Lower leg skin (tissue), 4 donors: ENCODE measurements around the gene C16orf92. TPM values are rescaled to one million over a fixed set of nuclear protein-coding genes. Genes with fewer than 3 reads are reported as not detected.

Experiments used
- DNase-seq, 2 donors: peaks; one replicate each; pipeline ENCODE4 v3.0.0-alpha.2; 2019; ENCODE audit warnings: low spot score in 2 of 2
- H3K4me3 ChIP-seq: fragments of 200-600 bp; sonication (generic); 2 replicates; pipeline ENCODE4 v1.5.1; 2017; ENCODE audit warnings: mild to moderate bottlenecking, low read depth; ENCODE audit not compliant: poor library complexity, severe bottlenecking
- POLR2A ChIP-seq, 2 donors: fragments of 450-650 bp; IDR thresholded peaks; one replicate each; pipeline ENCODE4 v1.6.1; 2016 to 2017; ENCODE audit warnings: antibody characterized with exemption in 2 of 2, mild to moderate bottlenecking in 1 of 2, moderate library complexity in 1 of 2
- WGBS, 2 donors: methylation state at CpG; one replicate each; pipeline ENCODE4 v1.1.5; 2018; 5-methylcytosine and 5-hydroxymethylcytosine counted together
- intact Hi-C: fragments of 100-400 bp; cut with DNase I; formaldehyde crosslinking; loops from one replicate; pipeline ENCODE4 v1.15.0; 2023; ENCODE audit warnings: low total_unique reads
- total RNA-seq, 4 donors: library from RNA; depleted of rRNA; stranded (reverse); fragments of >200 nt; gene quantifications; one replicate each; pipeline ENCODE4 v1.1.0, GENCODE V29; 2016
- TF ChIP-seq, protein P1 (sequence below), 3 donors: fragments of 450-650 bp; IDR thresholded peaks; one replicate each; pipeline ENCODE4 v1.5.1; 2016; ENCODE audit warnings: antibody characterized with exemption in 3 of 3, mild to moderate bottlenecking in 3 of 3, moderate library complexity in 2 of 3

Gene C16orf92
- total RNA-seq, 4 donors from 2014 or later: not detected

DNA sequence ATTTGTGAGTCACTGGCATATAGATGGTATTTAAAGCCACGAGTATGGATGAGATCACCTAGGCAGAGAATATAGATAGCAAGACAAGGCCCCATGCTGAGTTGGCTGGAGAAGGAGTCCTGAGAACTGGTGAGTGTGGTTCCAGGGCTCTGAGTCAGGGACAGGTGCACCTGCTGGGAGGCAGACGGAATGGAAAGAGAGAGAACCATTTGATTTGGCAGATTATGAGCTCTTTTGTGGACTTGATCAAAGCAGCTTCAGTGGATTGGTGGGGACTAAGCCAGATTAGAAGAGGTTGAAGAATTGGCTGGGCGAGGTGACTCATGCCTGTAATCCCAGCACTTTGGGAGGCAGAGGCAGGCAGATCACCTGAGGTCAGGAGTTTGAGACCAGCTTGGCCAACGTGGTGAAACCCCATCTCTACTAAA, 4.3 kb upstream of the C16orf92 start:
- intact Hi-C loops: no loop called here
- no peak for TF ChIP-seq POLR2A (IDR thresholded peaks at IDR 0.05)
- TF ChIP-seq, protein P1, sequence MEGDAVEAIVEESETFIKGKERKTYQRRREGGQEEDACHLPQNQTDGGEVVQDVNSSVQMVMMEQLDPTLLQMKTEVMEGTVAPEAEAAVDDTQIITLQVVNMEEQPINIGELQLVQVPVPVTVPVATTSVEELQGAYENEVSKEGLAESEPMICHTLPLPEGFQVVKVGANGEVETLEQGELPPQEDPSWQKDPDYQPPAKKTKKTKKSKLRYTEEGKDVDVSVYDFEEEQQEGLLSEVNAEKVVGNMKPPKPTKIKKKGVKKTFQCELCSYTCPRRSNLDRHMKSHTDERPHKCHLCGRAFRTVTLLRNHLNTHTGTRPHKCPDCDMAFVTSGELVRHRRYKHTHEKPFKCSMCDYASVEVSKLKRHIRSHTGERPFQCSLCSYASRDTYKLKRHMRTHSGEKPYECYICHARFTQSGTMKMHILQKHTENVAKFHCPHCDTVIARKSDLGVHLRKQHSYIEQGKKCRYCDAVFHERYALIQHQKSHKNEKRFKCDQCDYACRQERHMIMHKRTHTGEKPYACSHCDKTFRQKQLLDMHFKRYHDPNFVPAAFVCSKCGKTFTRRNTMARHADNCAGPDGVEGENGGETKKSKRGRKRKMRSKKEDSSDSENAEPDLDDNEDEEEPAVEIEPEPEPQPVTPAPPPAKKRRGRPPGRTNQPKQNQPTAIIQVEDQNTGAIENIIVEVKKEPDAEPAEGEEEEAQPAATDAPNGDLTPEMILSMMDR (IDR thresholded peaks at IDR 0.05): no peak
- 64 to 66% methylated on average over 4 of the region's 4 CpGs for WGBS, 2 donors
- no peak for DNase-seq
- no peak overlapping the region for H3K4me3 ChIP-seq

DNA sequence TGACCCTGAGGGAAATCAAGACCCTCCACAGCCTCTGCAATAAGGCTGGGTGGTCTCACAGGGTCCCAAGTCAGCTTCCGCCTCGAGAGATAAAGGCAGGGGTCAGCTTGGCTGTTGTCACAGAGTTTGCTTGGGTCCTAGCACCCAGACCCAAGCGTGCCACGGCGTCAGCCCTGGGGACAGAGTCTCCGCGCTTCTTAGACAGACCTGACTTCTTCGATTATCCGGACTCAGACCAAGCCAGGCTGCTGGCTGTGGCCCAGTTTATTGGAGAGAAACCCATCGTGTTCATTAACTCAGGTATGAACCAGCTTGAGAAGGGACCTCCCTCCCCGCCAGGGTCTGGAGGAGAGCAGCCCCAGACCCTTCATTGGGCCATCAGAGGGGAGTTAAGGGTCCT, 588 bp downstream of the C16orf92 start:
- no peak overlapping the region for H3K4me3 ChIP-seq
- WGBS, 2 donors: 82 to 83% methylated on average over 11 of the region's 11 CpGs
- DNase-seq: no peak
- TF ChIP-seq POLR2A (IDR thresholded peaks at IDR 0.05): no peak
- TF ChIP-seq, protein P1 (IDR thresholded peaks at IDR 0.05): no peak
- intact Hi-C loops: no loop called here

DNA sequence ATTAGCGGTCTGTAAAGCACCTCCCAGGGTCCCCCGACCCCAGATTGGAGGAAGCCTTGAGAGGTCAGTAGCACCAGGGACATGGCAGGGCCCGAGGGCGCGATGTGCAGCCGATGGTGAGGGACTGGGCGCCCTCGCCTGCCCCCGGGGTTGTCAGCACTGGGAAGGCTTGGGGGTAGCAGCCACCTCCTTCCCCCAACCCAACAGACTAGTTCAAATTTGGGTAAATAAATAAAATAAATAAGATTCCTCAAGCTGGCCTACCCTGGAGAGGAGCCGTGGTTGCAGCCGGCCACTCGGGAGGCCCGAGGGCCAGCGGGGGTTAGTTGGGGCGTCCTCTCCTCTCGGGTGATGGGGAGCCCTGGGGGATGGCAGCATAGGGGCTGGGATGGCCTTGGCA, 1.5 kb downstream of the C16orf92 start:
- DNase-seq: no peak
- 71 to 78% methylated on average over 16 of the region's 16 CpGs for WGBS, 2 donors

DNA sequence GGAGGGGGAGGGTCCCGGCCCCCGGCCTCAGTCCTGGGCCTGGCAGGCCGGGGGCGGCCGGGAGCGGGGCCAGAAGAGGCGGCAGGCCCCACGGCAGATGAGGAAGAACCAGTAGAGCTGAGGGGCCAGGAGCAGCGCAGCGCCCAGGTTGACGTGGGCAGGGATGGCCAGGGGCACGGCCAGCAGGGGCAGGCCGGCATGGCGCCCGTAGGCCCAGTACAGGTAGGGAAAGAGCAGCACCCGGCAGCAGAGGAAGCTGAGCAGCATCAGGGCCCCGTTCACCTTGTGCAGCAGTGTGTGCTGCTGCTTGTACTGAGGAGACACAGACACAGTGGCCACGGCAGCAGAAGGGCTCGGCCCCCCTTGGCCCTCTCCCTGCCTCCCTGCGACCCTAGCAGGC, 2.2 kb downstream of the C16orf92 start:
- TF ChIP-seq, protein P1 (IDR thresholded peaks at IDR 0.05): no peak
- TF ChIP-seq POLR2A (IDR thresholded peaks at IDR 0.05): no peak
- intact Hi-C loops: loop anchor here (5.0 kb wide), 1 partner anchor 328 kb away; no protein-coding TSS in a partner anchor
- DNase-seq: no peak
- H3K4me3 ChIP-seq: no peak overlapping the region
- 68 to 70% methylated on average over 20 of the region's 20 CpGs for WGBS, 2 donors

More for the DNA sequence above, 1.5 kb downstream of the C16orf92 start:
- no peak for TF ChIP-seq POLR2A (IDR thresholded peaks at IDR 0.05)
- TF ChIP-seq, protein P1 (IDR thresholded peaks at IDR 0.05): no peak
- intact Hi-C loops: no loop called here
- no peak overlapping the region for H3K4me3 ChIP-seq

DNA sequence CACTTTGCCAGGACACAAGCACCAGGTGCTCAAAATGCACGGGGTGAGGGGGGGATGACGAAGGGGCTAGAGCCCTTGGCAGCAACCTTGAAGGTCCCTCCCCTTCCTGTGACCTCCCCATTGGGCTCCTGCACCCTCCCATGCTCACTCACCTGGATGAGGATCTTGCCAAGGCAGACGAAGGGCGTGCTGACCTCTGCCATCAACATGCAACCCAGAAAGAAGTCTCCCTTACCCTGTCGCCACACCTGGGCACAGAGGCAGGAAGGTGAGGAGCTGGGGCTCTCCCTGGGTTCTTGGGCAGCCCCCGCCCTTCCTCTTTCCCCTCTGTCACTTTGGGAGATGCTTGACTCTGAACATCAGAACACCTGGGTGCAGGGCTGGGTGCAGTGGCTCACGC, 2.6 kb downstream of the C16orf92 start:
- WGBS, 2 donors: 58 to 77% methylated on average over 5 to 7 of the region's 7 CpGs
- no peak for DNase-seq
- no peak for TF ChIP-seq POLR2A (IDR thresholded peaks at IDR 0.05)
- TF ChIP-seq, protein P1 (IDR thresholded peaks at IDR 0.05): no peak
- intact Hi-C loops: loop anchor here (5.0 kb wide), 1 partner anchor 328 kb away; no protein-coding TSS in a partner anchor
- no peak overlapping the region for H3K4me3 ChIP-seq

DNA sequence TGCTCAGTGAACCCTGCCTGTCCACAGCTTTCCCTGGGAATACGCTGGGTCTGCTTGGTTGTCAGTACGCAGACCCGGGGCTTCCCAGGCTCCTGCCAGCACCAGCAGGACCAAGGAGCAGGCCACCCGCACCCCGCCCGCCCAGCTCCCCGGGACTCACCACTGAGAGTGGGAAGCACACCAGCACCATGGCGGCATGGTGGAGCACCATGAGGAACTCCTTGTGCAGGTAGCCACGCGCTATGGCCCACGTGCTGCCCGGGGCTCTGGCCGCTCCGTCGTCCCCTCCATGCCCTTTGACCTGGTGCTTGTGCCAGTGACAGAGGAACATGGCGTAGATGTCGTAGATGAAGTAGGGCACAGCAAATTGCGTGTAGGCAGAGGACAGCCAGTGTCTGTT, 3.5 kb downstream of the C16orf92 start:
- no peak for DNase-seq
- H3K4me3 ChIP-seq: no peak overlapping the region
- WGBS, 2 donors: 91% methylated on average over 17 to 18 of the region's 18 CpGs
- intact Hi-C loops: loop anchor here (5.0 kb wide), 1 partner anchor 329 kb away; no protein-coding TSS in a partner anchor
- TF ChIP-seq, protein P1 (IDR thresholded peaks at IDR 0.05): no peak
- no peak for TF ChIP-seq POLR2A (IDR thresholded peaks at IDR 0.05)
